Activated CD4-positive, alpha-beta memory T cell treated with anti-CD3 and anti-CD28 coated beads, Interleukin-2, amount 10 ng/mL, durations not matched to agents 7 days and 5 days (primary cell): ENCODE results near the gene ZNF385D. TPM values are rescaled to one million over a fixed set of nuclear protein-coding genes. Genes with fewer than 3 reads are reported as not detected.

ENCODE experiments used
- CTCF ChIA-PET: fragments of 350-600 bp; sonication (Branson Sonifier 250); formaldehyde crosslinking; loops from one replicate; lab custom pipeline; 2021; ENCODE audit warnings: antibody characterized with exemption, inconsistent platforms; lab: Charles Lee
- POLR2A ChIA-PET: fragments of 350-600 bp; sonication (Branson Sonifier 250); formaldehyde crosslinking; loops from one replicate; lab custom pipeline; 2021; ENCODE audit warnings: antibody characterized with exemption; lab: Charles Lee
- DNase-seq: peaks from one replicate; pipeline ENCODE4 v3.0.0-alpha.2; 2020
- H3K27ac Mint-ChIP-seq: one replicate; pipeline ENCODE4 v1.8.0; 2021; ENCODE audit warnings: mild to moderate bottlenecking, mixed read lengths
- H3K27me3 Mint-ChIP-seq: one replicate; pipeline ENCODE4 v1.8.0; 2021; ENCODE audit warnings: mixed read lengths
- H3K36me3 Mint-ChIP-seq: one replicate; pipeline ENCODE4 v1.8.0; 2021; ENCODE audit warnings: low read depth, mixed read lengths
- H3K4me1 Mint-ChIP-seq: one replicate; pipeline ENCODE4 v1.8.0; 2021; ENCODE audit warnings: mixed read lengths
- H3K4me3 Mint-ChIP-seq: one replicate; pipeline ENCODE4 v1.8.0; 2021; ENCODE audit warnings: mild to moderate bottlenecking, mixed read lengths
- H3K9me3 Mint-ChIP-seq: one replicate; pipeline ENCODE4 v1.8.0; 2021; ENCODE audit warnings: mixed read lengths
- total RNA-seq, 2 experiments: library from RNA; stranded (reverse); gene quantifications; one replicate each; pipeline ENCODE4 v1.2.3, GENCODE V29; 2021

ZNF385D gene
- total RNA-seq, 2 experiments from 2014 or later, result not detected

DNA sequence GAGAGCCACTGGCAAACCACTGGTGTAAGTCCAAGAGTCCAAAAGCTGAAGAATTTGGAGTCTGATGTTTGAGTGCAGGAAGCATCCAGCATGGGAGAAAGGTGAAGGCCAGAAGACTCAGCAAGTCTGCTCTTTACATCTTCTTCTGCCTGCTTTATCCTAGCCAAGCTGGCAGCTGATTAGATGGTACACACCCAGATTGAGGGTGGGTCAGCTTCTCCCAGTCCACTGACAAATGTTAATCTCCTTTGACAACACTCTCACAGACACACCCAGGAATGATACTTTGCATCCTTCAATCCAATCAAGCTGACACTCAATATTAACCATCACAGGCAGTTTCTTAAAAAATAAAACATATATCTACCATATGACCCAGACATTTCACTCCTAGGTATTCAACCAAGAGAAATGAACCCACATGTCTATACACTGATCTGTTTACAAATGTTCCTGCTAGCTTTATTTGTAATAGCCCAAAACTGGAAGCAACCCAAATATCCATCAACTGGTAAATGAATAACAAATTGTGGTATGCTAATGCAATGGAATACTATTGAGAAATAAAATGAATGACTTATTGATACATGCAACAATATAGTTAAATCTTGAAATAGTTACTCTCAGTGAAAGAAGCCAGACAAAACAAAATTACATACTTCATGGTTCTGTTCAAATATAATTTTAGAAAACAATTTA lies 373.8 kb downstream of the ZNF385D start:
- no peaks in the 10 kb centered on the region for H3K4me1 Mint-ChIP-seq
- no peak overlapping the region for H3K27ac Mint-ChIP-seq
- DNase-seq, result no peak
- CTCF ChIA-PET, result no interaction called here
- H3K9me3 Mint-ChIP-seq, result peaks cover 3% of the 10 kb centered on the region
- POLR2A ChIA-PET, result no interaction called here
- no peak overlapping the region for H3K4me3 Mint-ChIP-seq
- no peaks in the 10 kb centered on the region for H3K27me3 Mint-ChIP-seq
- no peaks in the 10 kb centered on the region for H3K36me3 Mint-ChIP-seq

DNA sequence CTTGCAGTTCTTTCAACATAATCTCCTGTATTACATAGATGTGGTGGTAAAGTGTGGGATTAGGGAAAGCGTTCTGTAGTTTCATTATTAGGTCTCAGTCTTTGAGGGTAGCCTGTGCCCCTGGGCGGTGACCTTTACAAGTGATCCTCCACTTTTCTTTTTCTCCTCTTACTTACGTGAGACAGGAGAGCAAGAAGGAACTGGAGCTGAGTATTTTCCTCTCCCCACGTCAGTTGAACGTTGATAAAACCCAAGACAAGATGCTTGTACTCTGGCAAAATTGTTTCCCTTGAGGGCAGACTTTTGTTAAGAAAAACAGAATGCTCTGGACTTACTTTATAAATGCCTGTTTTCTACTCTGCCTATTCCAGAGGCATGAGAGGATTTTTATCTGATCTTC lies 378.7 kb downstream of the ZNF385D start:
- Mint-ChIP-seq H3K9me3 (no peaks in the 10 kb centered on the region), H3K36me3 (no peaks in the 10 kb centered on the region), H3K4me3 (no peak overlapping the region), H3K4me1 (no peaks in the 10 kb centered on the region), H3K27me3 (no peaks in the 10 kb centered on the region), H3K27ac (no peak overlapping the region)
- CTCF ChIA-PET, result no interaction called here
- no peak for DNase-seq
- POLR2A ChIA-PET, result no interaction called here
